Ishikawa (cell line): ENCODE results near the gene EYS.

Experiments used
- CEBPB ChIP-seq: IDR thresholded peaks from 2 replicates; pipeline ENCODE4 v1.6.1; 2012
- CREB1 ChIP-seq: IDR thresholded peaks from 2 replicates; pipeline ENCODE4 v1.6.1; 2012; ENCODE audit warnings: low read depth
- EGR1 ChIP-seq: IDR thresholded peaks from 2 replicates; pipeline ENCODE4 v1.6.1; 2012
- EP300 ChIP-seq: IDR thresholded peaks from 2 replicates; pipeline ENCODE4 v1.6.1; 2012; ENCODE audit warnings: borderline replicate concordance
- FOXM1 ChIP-seq: IDR thresholded peaks from 2 replicates; pipeline ENCODE4 v1.6.1; 2012; ENCODE audit warnings: low read depth, borderline replicate concordance
- MAX ChIP-seq: IDR thresholded peaks from 2 replicates; pipeline ENCODE4 v1.6.1; 2012
- NFIC ChIP-seq: IDR thresholded peaks from 2 replicates; pipeline ENCODE4 v1.6.1; 2012
- RAD21 ChIP-seq: IDR thresholded peaks from 2 replicates; pipeline ENCODE4 v1.6.1; 2012; ENCODE audit warnings: low read depth
- REST ChIP-seq: IDR thresholded peaks from 2 replicates; pipeline ENCODE4 v1.6.1; 2012; ENCODE audit warnings: low read depth, mild to moderate bottlenecking
- TAF1 ChIP-seq: IDR thresholded peaks from 2 replicates; pipeline ENCODE4 v1.6.1; 2012; ENCODE audit warnings: low read depth, mild to moderate bottlenecking
- TCF12 ChIP-seq: IDR thresholded peaks from 2 replicates; pipeline ENCODE4 v1.6.1; 2012; ENCODE audit warnings: low read depth
- TEAD4 ChIP-seq: IDR thresholded peaks from 2 replicates; pipeline ENCODE4 v1.6.1; 2012
- USF1 ChIP-seq: IDR thresholded peaks from 2 replicates; pipeline ENCODE4 v1.6.1; 2012
- YY1 ChIP-seq: IDR thresholded peaks from 2 replicates; pipeline ENCODE4 v1.6.1; 2012; ENCODE audit warnings: low read depth
- ZBTB7A ChIP-seq: IDR thresholded peaks from 2 replicates; pipeline ENCODE4 v1.6.1; 2012; ENCODE audit warnings: low read depth

Gene EYS

GRCh38 chr6:64522859-64523258 lies 1184.2 kb downstream of the EYS start:
- TF ChIP-seq NFIC (no peak), ZBTB7A (no peak), USF1 (no peak), REST (no peak), CREB1 (no peak), TAF1 (no peak), RAD21 (no peak), EGR1 (no peak), FOXM1 (no peak), YY1 (no peak), MAX (no peak), EP300 (no peak), TEAD4 (no peak), TCF12 (no peak), CEBPB (no peak)

GRCh38 chr6:64520050-64520449 lies 1187.0 kb downstream of the EYS start:
- peak; percentile 60 for TF ChIP-seq TEAD4
- TF ChIP-seq EGR1 = no peak

- no peak for TF ChIP-seq TCF12
- no peak for TF ChIP-seq TEAD4
- no peak for TF ChIP-seq FOXM1
- TF ChIP-seq TAF1 = no peak
- TF ChIP-seq YY1 = no peak
- no peak for TF ChIP-seq CREB1
- TF ChIP-seq EGR1 = no peak
- no peak for TF ChIP-seq USF1
- TF ChIP-seq MAX = no peak
- no peak for TF ChIP-seq EP300
- TF ChIP-seq CEBPB = no peak
- no peak for TF ChIP-seq REST
- no peak for TF ChIP-seq RAD21
- no peak for TF ChIP-seq NFIC
- TF ChIP-seq ZBTB7A = no peak
These were observed 1190.6 kb downstream of the EYS start for GRCh38 chr6:64516393-64516792.

GRCh38 chr6:64507661-64508060 lies 1199.4 kb downstream of the EYS start:
- TF ChIP-seq YY1 (no peak), TEAD4 (no peak), REST (no peak), TCF12 (no peak), USF1 (no peak), MAX (no peak), TAF1 (no peak), RAD21 (no peak), CEBPB (no peak), EP300 (no peak)
